Mesendoderm (in vitro differentiated cells): ENCODE results near the gene CES1.
"Not testable (repeated sequence)": the region's sequence is repeated elsewhere in the genome, so short reads cannot be mapped to it uniquely, and the experiment has no call there.

Experiments
- DNase-seq: peaks from one replicate; pipeline ENCODE4 v3.0.0; 2013
- H2AK5ac ChIP-seq: 2 replicates; pipeline ENCODE4 v1.6.1; 2013; ENCODE audit warnings: low read length, inconsistent platforms
- H2BK120ac ChIP-seq: 2 replicates; pipeline ENCODE4 v1.6.1; 2013; ENCODE audit warnings: low read depth, mild to moderate bottlenecking, low read length, moderate library complexity, mixed read lengths
- H2BK15ac ChIP-seq: replicated peaks from 2 replicates; pipeline ENCODE4 v1.6.1; 2013; ENCODE audit warnings: low read depth, mild to moderate bottlenecking, moderate library complexity
- H2BK5ac ChIP-seq: 2 replicates; pipeline ENCODE4 v1.6.1; 2013; ENCODE audit warnings: low read length, inconsistent platforms
- H3K18ac ChIP-seq: 2 replicates; pipeline ENCODE4 v1.6.1; 2013; ENCODE audit warnings: mild to moderate bottlenecking, low read length, mixed read lengths
- H3K23ac ChIP-seq: one replicate; pipeline ENCODE4 v1.6.1; 2013; ENCODE audit warnings: low read length
- H3K27ac ChIP-seq: 2 replicates; pipeline ENCODE4 v1.5.1; 2013; ENCODE audit warnings: low read depth, mild to moderate bottlenecking, inconsistent platforms, low read length, moderate library complexity
- H3K27me3 ChIP-seq: 2 replicates; pipeline ENCODE4 v1.6.1; 2013; ENCODE audit warnings: low read length, control low read depth, mild to moderate bottlenecking, inconsistent platforms; ENCODE audit not compliant: insufficient read depth, poor library complexity
- H3K36me3 ChIP-seq: 2 replicates; pipeline ENCODE4 v1.6.1; 2013; ENCODE audit warnings: low read length, inconsistent platforms; ENCODE audit not compliant: control insufficient read depth, insufficient read depth
- H3K4ac ChIP-seq: one replicate; pipeline ENCODE4 v1.6.1; 2013; ENCODE audit warnings: low read depth, mild to moderate bottlenecking, low read length, moderate library complexity
- H3K4me1 ChIP-seq: 2 replicates; pipeline ENCODE4 v1.6.1; 2013; ENCODE audit warnings: low read depth, low read length, inconsistent platforms; ENCODE audit not compliant: control insufficient read depth
- H3K4me2 ChIP-seq: 2 replicates; pipeline ENCODE4 v1.6.1; 2013; ENCODE audit warnings: low read length
- H3K4me3 ChIP-seq: 2 replicates; pipeline ENCODE4 v1.5.1; 2013; ENCODE audit warnings: mild to moderate bottlenecking, low read length
- H3K56ac ChIP-seq: one replicate; pipeline ENCODE4 v1.6.1; 2013; ENCODE audit warnings: low read length
- H3K79me1 ChIP-seq: 2 replicates; pipeline ENCODE4 v1.6.1; 2013; ENCODE audit warnings: low read length, inconsistent platforms
- H3K79me2 ChIP-seq: 2 replicates; pipeline ENCODE4 v1.6.1; 2013; ENCODE audit warnings: mild to moderate bottlenecking, low read length; ENCODE audit not compliant: control insufficient read depth, insufficient read depth
- H3K9ac ChIP-seq: 2 replicates; pipeline ENCODE4 v1.6.1; 2013; ENCODE audit warnings: low read length, inconsistent platforms
- H4K5ac ChIP-seq: one replicate; pipeline ENCODE4 v1.6.1; 2013; ENCODE audit warnings: low read length
- H4K8ac ChIP-seq: one replicate; pipeline ENCODE4 v1.6.1; 2013; ENCODE audit warnings: low read depth, mild to moderate bottlenecking, control low read depth, low read length, moderate library complexity
- WGBS: extraction: QIAGEN DNeasy Blood & Tissue Kit; methylation state at CpG from one replicate; pipeline ENCODE4 v1.1.7; 2013; ENCODE audit warnings: low lambda C conversion rate, missing lambda C conversion rate; ENCODE audit not compliant: insufficient coverage; ENCODE audit errors: extremely low coverage; 5-methylcytosine and 5-hydroxymethylcytosine counted together

CES1 gene

DNA sequence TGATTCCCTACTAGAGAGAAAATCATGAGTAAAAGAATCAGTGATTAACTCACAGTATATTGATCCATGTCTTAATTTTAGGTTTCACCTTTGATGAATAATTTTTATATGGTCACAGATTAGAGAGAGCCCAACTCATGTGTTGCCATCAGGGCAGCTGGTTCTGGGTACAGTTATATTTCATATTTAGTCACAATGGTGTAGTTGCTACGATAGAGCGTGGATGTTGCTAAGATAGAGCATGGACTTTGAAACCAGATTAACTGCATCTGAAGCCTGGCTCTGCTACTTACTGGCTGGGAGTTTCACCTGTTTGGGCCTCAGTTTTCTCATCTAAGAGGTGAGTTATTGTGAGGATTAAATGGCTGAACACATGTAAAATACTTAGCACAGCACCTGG, 18.7 kb downstream of the CES1 start:
- not testable (repeated sequence) for H4K5ac ChIP-seq, H3K79me1 ChIP-seq, H2BK5ac ChIP-seq, H3K4me3 ChIP-seq, H4K8ac ChIP-seq, DNase-seq, H3K36me3 ChIP-seq, H2BK120ac ChIP-seq, H3K4ac ChIP-seq, H3K79me2 ChIP-seq, H2AK5ac ChIP-seq, H3K27ac ChIP-seq, H3K56ac ChIP-seq, H3K27me3 ChIP-seq, H3K18ac ChIP-seq, H2BK15ac ChIP-seq, H3K23ac ChIP-seq, H3K4me1 ChIP-seq, H3K4me2 ChIP-seq, H3K9ac ChIP-seq
- no CpG with 5 or more reads among the region's 2 CpGs for WGBS

DNA sequence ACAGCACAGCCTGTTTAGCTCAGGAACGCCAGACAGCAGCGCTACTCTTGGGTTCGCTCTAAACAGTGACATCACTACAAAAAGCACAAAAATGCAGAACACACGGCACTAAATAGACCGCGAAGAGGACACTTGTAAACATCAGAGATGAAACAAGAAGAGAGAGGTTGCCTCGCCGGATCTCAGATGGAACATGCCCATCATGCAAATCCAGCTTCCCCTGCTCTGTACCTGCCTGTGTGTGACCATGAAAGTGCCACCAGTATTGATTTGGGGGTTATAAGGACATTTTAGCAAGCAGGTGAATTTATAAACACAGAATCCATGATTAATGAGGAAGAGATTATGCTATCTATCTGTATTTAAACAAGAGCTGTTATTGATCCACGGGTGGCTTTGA, 19.2 kb downstream of the CES1 start:
- H3K4me3 ChIP-seq, H3K18ac ChIP-seq, H2BK15ac ChIP-seq, H3K56ac ChIP-seq, H3K23ac ChIP-seq, H2BK5ac ChIP-seq, H3K27ac ChIP-seq, DNase-seq, H3K36me3 ChIP-seq, H3K4me1 ChIP-seq, H3K4me2 ChIP-seq, H2AK5ac ChIP-seq, H2BK120ac ChIP-seq, H3K4ac ChIP-seq, H4K5ac ChIP-seq, H3K9ac ChIP-seq, H3K79me2 ChIP-seq, H3K79me1 ChIP-seq, H4K8ac ChIP-seq, H3K27me3 ChIP-seq: not testable (repeated sequence)
- no CpG with 5 or more reads among the region's 9 CpGs for WGBS

DNA sequence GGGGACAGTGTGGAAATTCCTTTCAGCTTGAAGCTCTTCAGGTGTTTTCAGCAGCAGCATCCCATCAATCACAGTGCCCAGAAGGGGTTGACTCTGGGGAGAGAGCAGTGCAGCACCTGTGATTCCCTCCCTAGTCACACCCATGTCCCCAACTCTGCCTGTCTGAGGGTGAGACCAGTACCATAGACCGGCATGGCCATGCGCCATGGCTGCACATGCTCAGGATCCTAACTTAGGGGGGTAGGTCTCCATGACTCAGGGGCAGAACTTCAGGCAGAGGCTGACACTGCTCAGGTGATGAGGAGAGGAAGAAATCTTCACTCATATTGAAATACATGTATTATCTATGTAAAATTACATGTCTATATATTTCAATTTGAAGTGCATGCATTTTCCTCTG, 19.9 kb downstream of the CES1 start:
- no peak overlapping the region for H3K56ac ChIP-seq
- H2BK15ac ChIP-seq = no peak overlapping the region
- no CpG with 5 or more reads among the region's 2 CpGs for WGBS
- no peak overlapping the region for H2AK5ac ChIP-seq
- H2BK5ac ChIP-seq = no peak overlapping the region
- no peaks in the 10 kb centered on the region for H3K79me2 ChIP-seq
- no peak overlapping the region for H3K9ac ChIP-seq
- H3K4ac ChIP-seq = no peak overlapping the region
- H2BK120ac ChIP-seq = no peak overlapping the region
- H4K5ac ChIP-seq = no peak overlapping the region
- no peak overlapping the region for H4K8ac ChIP-seq
- H3K18ac ChIP-seq = no peak overlapping the region
- H3K36me3 ChIP-seq = no peaks in the 10 kb centered on the region
- H3K4me2 ChIP-seq = no peak overlapping the region
- H3K27me3 ChIP-seq = no peaks in the 10 kb centered on the region
- no peak overlapping the region for H3K23ac ChIP-seq
- DNase-seq = no peak
- H3K27ac ChIP-seq = no peak overlapping the region
- H3K4me1 ChIP-seq = no peaks in the 10 kb centered on the region
- no peak overlapping the region for H3K4me3 ChIP-seq
- H3K79me1 ChIP-seq = no peaks in the 10 kb centered on the region

DNA sequence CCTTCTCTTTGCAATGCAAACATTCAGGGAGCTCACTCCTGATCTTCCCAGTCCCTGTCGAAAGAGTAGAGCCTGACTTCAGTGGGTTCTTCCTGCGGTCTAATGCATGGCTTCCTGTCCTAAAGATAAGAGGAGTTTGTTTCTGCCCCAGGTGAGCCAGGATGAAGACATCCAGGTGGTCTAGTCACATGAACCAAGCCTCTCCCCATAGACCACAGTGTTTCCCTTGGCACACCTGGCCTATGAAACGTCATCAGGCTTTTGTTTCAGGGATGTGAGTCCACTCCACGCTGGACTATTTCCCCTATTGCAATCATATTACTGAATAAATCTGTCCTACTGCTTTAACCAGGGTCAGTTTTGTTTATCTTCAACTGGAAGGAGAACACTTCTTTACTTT, 21.1 kb downstream of the CES1 start:
- Histone ChIP-seq H3K4me2 (no peak overlapping the region), H3K27ac (no peak overlapping the region), H2AK5ac (no peak overlapping the region), H4K5ac (no peak overlapping the region), H2BK5ac (no peak overlapping the region), H2BK120ac (no peak overlapping the region), H3K4ac (no peak overlapping the region), H3K18ac (no peak overlapping the region), H3K79me2 (no peaks in the 10 kb centered on the region), H3K56ac (no peak overlapping the region), H3K36me3 (no peaks in the 10 kb centered on the region), H3K23ac (no peak overlapping the region), H3K9ac (no peak overlapping the region), H2BK15ac (no peak overlapping the region), H4K8ac (no peak overlapping the region), H3K4me3 (no peak overlapping the region), H3K27me3 (no peaks in the 10 kb centered on the region), H3K79me1 (no peaks in the 10 kb centered on the region), H3K4me1 (no peaks in the 10 kb centered on the region)
- no peak for DNase-seq
- WGBS = no CpG with 5 or more reads among the region's 4 CpGs

DNA sequence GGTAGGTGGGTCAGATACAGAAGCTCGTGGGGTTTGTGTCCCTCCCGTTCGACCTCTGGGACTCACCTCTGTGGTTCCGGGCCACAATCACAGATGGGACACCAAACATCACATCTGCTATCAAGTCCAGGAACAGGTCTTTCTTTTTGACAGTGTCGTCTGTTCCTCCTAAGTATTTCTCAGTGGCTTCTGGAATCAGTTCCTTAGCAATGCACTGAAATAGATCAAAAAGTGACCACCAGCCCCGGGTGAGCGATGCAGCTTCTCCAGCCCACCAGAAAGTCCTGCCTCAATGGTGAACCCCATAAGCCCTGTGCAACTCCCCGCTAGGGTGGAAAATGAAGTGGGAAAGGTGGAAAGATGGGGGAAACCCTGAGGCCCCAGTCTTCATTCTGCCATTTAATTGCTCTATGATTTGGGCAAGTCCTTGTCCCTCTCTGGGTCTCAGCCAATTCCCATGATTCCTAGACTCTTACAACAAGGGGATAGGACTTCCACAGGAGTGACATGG, 22.4 kb downstream of the CES1 start:
- H4K8ac ChIP-seq = no peak overlapping the region

DNA sequence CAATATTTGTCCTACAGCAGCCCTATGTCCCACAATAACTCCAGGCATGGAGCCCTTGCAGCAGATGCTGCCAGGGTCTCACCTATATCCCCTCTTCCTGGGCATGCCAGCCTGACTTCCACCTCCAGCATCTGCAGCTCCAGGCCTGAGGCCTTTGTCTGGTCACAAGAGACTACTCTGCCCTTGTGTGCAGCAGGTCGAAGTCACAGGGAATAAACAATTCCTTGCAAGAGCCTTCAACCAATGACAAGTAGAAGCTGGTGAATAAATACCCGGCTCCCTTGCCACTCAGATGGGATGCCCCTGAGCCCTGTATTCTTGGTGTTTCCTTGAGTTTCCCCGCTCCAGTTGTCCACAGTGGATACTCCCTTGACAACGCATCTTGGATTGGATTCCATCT, 23.0 kb downstream of the CES1 start:
- Histone ChIP-seq H3K27ac (no peak overlapping the region), H3K27me3 (no peaks in the 10 kb centered on the region), H3K9ac (no peak overlapping the region), H3K18ac (no peak overlapping the region), H3K79me2 (no peaks in the 10 kb centered on the region), H3K4me1 (no peaks in the 10 kb centered on the region), H3K4me3 (no peak overlapping the region), H2BK5ac (no peak overlapping the region), H3K79me1 (no peaks in the 10 kb centered on the region), H3K36me3 (no peaks in the 10 kb centered on the region), H2BK15ac (no peak overlapping the region), H3K23ac (no peak overlapping the region), H4K8ac (no peak overlapping the region), H3K56ac (no peak overlapping the region), H2AK5ac (no peak overlapping the region), H2BK120ac (no peak overlapping the region), H3K4me2 (no peak overlapping the region), H4K5ac (no peak overlapping the region), H3K4ac (no peak overlapping the region)
- no CpG with 5 or more reads among the region's 4 CpGs for WGBS
- DNase-seq = no peak

More for the DNA sequence above, 22.4 kb downstream of the CES1 start:
- H2BK5ac ChIP-seq = no peak overlapping the region
- H4K5ac ChIP-seq = no peak overlapping the region
- H3K79me1 ChIP-seq = no peaks in the 10 kb centered on the region
- no peak overlapping the region for H2BK15ac ChIP-seq
- H3K79me2 ChIP-seq = no peaks in the 10 kb centered on the region
- no peak overlapping the region for H3K4me2 ChIP-seq
- H3K4me1 ChIP-seq = no peaks in the 10 kb centered on the region
- H3K4me3 ChIP-seq = no peak overlapping the region
- no peaks in the 10 kb centered on the region for H3K36me3 ChIP-seq
- H3K18ac ChIP-seq = no peak overlapping the region
- no CpG with 5 or more reads among the region's 8 CpGs for WGBS
- H2AK5ac ChIP-seq = no peak overlapping the region
- DNase-seq = no peak
- H3K4ac ChIP-seq = no peak overlapping the region
- H2BK120ac ChIP-seq = no peak overlapping the region
- no peak overlapping the region for H3K23ac ChIP-seq
- H3K27me3 ChIP-seq = no peaks in the 10 kb centered on the region
- H3K27ac ChIP-seq = no peak overlapping the region
- H3K56ac ChIP-seq = no peak overlapping the region
- H3K9ac ChIP-seq = no peak overlapping the region
